ENCODE data around the gene PEPD.

Gene PEPD

DNA sequence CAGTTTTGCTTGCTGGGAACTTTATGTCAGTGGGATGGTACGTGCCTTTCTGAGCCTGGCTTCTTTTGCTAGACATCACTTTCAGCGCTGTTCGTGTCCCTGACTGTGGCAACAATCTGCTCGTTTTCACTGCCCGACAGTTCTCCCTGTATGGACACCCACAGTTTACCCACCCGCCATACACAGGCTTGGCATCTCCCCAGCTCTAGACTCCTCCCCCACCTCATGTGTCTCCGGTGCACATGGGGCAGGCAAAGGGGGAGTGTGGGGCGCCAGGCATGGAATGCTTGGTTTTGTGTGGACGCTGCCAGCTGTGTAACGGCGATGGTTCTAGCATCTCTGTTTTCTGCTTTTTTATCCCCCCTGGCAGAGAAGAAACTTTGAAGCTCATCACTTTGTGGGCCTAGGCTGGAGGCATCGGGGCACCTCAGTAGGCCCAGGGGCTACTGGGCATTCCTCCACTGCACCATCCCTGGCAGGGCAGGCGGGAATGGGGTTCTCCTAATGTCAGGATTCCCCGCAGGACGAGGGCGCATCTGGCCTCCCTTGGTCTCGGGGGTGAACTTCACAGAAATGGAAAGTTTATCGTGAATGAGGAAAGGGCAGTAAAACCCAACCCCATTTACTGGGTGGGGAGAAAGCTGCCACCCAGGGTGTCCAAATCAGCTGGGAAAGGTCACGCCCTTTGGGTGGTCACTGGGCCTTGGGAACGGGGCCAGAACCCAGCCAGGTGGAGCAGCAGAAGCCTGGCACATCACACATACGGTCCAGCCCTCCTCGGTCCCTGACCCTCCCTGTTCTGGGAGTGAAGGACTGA, 87.3 kb downstream of the PEPD start:
- H3K4me1 ChIP-seq (ENCODE audit: low read length) = no peaks in the 10 kb centered on the region
- no peaks in the 10 kb centered on the region for H4K20me1 ChIP-seq (ENCODE audit: insufficient read depth, low read length)
- TF ChIP-seq, protein P1, sequence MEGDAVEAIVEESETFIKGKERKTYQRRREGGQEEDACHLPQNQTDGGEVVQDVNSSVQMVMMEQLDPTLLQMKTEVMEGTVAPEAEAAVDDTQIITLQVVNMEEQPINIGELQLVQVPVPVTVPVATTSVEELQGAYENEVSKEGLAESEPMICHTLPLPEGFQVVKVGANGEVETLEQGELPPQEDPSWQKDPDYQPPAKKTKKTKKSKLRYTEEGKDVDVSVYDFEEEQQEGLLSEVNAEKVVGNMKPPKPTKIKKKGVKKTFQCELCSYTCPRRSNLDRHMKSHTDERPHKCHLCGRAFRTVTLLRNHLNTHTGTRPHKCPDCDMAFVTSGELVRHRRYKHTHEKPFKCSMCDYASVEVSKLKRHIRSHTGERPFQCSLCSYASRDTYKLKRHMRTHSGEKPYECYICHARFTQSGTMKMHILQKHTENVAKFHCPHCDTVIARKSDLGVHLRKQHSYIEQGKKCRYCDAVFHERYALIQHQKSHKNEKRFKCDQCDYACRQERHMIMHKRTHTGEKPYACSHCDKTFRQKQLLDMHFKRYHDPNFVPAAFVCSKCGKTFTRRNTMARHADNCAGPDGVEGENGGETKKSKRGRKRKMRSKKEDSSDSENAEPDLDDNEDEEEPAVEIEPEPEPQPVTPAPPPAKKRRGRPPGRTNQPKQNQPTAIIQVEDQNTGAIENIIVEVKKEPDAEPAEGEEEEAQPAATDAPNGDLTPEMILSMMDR (IDR thresholded peaks at IDR 0.05; ENCODE audit: low read length) = no peak
- TF ChIP-seq EZH2 (optimal IDR thresholded peaks at IDR 0.05; ENCODE audit: low read depth, low read length) (no peak), EZH2phosphoT487 (IDR thresholded peaks at IDR 0.05; ENCODE audit: low read length) (no peak)
- H3K9me3 ChIP-seq (replicated peaks; ENCODE audit: insufficient read depth, low read length) = no peaks in the 10 kb centered on the region
- no peak overlapping the region for H3K27ac ChIP-seq (ENCODE audit: low read length)
- no peaks in the 10 kb centered on the region for H3K79me2 ChIP-seq (ENCODE audit: low read length)
- H3K9ac ChIP-seq (ENCODE audit: low read length) = no peak overlapping the region
- no peaks in the 10 kb centered on the region for H3K27me3 ChIP-seq (replicated peaks; ENCODE audit: insufficient read depth, low read length)
- no peak overlapping the region for H2AFZ ChIP-seq (ENCODE audit: low read length)
- H3K4me3 ChIP-seq (ENCODE audit: low read length) = no peak overlapping the region
- no peaks in the 10 kb centered on the region for H3F3A ChIP-seq (ENCODE audit: insufficient read depth, low read length)
- no peak overlapping the region for H3K4me2 ChIP-seq (ENCODE audit: low read depth, low read length)
- no peaks in the 10 kb centered on the region for H3K9me2 ChIP-seq (replicated peaks; ENCODE audit: insufficient read depth, low read length)
- no peaks in the 10 kb centered on the region for H3K36me3 ChIP-seq (replicated peaks; ENCODE audit: insufficient read depth, low read length)
- DNase-seq = no peak

DNA sequence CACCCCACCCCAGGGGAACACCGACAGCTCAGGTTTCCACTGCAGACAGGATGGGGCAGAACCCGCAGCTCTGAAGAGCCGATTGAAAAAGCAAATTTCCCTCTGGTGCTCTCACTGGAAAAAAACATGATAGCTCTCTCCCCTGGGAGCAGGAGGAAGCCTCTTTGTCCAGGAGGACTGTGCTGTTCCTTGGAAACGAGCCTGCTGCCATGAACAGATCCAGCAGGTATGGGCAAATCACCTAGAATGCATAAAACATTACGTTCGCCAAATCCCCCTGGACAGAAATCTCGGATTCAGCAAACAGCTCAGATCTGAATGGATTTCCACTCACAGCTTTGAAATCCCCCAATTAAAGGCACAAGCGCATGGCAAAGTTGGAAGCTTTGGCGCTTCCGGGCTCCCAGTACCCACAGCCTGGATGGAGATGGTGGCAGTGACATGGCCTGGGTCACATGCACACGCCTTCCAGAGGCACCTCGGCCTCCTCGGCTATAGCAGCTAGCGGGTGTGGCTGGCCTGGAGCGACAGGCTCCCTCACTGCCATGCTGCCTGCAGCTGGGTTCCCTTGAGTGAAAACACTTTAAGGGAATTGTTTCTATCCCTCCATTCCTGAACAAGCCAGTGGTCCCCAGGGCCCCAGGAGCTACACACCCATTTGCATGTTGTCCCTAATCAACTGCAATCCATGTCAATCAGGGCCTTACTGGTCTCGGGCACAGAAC, 89.0 kb downstream of the PEPD start:
- no peak overlapping the region for H3K9ac ChIP-seq (ENCODE audit: low read length)
- H3K4me3 ChIP-seq (ENCODE audit: low read length) = no peak overlapping the region
- TF ChIP-seq, protein P1 (IDR thresholded peaks at IDR 0.05; ENCODE audit: low read length) = no peak
- no peak for TF ChIP-seq EZH2phosphoT487 (IDR thresholded peaks at IDR 0.05; ENCODE audit: low read length)
- no peak for TF ChIP-seq EZH2 (optimal IDR thresholded peaks at IDR 0.05; ENCODE audit: low read depth, low read length)
- no peaks in the 10 kb centered on the region for H3K9me2 ChIP-seq (replicated peaks; ENCODE audit: insufficient read depth, low read length)
- no peak overlapping the region for H3K27ac ChIP-seq (ENCODE audit: low read length)
- no peaks in the 10 kb centered on the region for H4K20me1 ChIP-seq (ENCODE audit: insufficient read depth, low read length)
- H3K4me1 ChIP-seq (ENCODE audit: low read length) = no peaks in the 10 kb centered on the region
- no peaks in the 10 kb centered on the region for H3K79me2 ChIP-seq (ENCODE audit: low read length)
- H3F3A ChIP-seq (ENCODE audit: insufficient read depth, low read length) = no peaks in the 10 kb centered on the region
- no peak overlapping the region for H3K4me2 ChIP-seq (ENCODE audit: low read depth, low read length)
- DNase-seq = no peak
- no peaks in the 10 kb centered on the region for H3K36me3 ChIP-seq (replicated peaks; ENCODE audit: insufficient read depth, low read length)
- H3K27me3 ChIP-seq (replicated peaks; ENCODE audit: insufficient read depth, low read length) = no peaks in the 10 kb centered on the region
- no peak overlapping the region for H2AFZ ChIP-seq (ENCODE audit: low read length)
- H3K9me3 ChIP-seq (replicated peaks; ENCODE audit: insufficient read depth, low read length) = no peaks in the 10 kb centered on the region

DNA sequence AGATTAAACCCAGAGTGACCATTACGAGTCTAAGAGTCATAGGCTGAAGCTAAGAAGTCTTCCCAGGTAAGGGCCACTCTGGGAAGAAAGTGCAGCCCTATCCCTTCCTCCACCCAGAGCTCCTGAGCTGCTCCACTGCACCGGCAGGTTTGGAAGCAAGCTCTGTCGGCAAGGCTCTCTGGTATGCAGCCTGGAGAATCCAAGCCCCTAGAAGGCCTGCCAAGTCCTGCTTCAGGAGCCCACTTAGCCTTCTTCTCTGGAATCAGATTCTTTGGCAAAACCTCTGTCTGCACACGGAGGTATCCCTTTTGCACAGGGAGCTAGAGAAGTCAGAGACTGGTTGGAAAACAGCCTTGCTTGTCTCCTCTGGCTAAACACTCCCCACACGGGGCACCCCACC, 89.6 kb downstream of the PEPD start:
- no peak for DNase-seq

More for the DNA sequence above, 89.6 kb downstream of the PEPD start:
- no peak overlapping the region for H3K27ac ChIP-seq (ENCODE audit: low read length)
- no peak overlapping the region for H3K4me3 ChIP-seq (ENCODE audit: low read length)
- no peaks in the 10 kb centered on the region for H3K36me3 ChIP-seq (replicated peaks; ENCODE audit: insufficient read depth, low read length)
- no peaks in the 10 kb centered on the region for H3K4me1 ChIP-seq (ENCODE audit: low read length)
- no peak overlapping the region for H3K4me2 ChIP-seq (ENCODE audit: low read depth, low read length)
- H4K20me1 ChIP-seq (ENCODE audit: insufficient read depth, low read length) = no peaks in the 10 kb centered on the region
- no peak overlapping the region for H2AFZ ChIP-seq (ENCODE audit: low read length)
- H3K27me3 ChIP-seq (replicated peaks; ENCODE audit: insufficient read depth, low read length) = no peaks in the 10 kb centered on the region
- H3F3A ChIP-seq (ENCODE audit: insufficient read depth, low read length) = no peaks in the 10 kb centered on the region
- H3K9ac ChIP-seq (ENCODE audit: low read length) = no peak overlapping the region
- H3K9me2 ChIP-seq (replicated peaks; ENCODE audit: insufficient read depth, low read length) = no peaks in the 10 kb centered on the region
- no peaks in the 10 kb centered on the region for H3K79me2 ChIP-seq (ENCODE audit: low read length)
- no peaks in the 10 kb centered on the region for H3K9me3 ChIP-seq (replicated peaks; ENCODE audit: insufficient read depth, low read length)
- no peak for TF ChIP-seq EZH2 (optimal IDR thresholded peaks at IDR 0.05; ENCODE audit: low read depth, low read length)
- TF ChIP-seq, protein P1 (IDR thresholded peaks at IDR 0.05; ENCODE audit: low read length) = no peak
- no peak for TF ChIP-seq EZH2phosphoT487 (IDR thresholded peaks at IDR 0.05; ENCODE audit: low read length)
